ENCODE measurements around the gene LIPK.
"Not testable (repeated sequence)": the region's sequence is repeated elsewhere in the genome, so short reads cannot be mapped to it uniquely, and the experiment has no call there.

LIPK gene

GRCh38 chr10:88721392-88721791 lies 15.3 kb downstream of the LIPK start:
- no peak for DNase-seq

- no peak for DNase-seq
These were observed 19.7 kb downstream of the LIPK start for GRCh38 chr10:88725798-88726197.

DNA sequence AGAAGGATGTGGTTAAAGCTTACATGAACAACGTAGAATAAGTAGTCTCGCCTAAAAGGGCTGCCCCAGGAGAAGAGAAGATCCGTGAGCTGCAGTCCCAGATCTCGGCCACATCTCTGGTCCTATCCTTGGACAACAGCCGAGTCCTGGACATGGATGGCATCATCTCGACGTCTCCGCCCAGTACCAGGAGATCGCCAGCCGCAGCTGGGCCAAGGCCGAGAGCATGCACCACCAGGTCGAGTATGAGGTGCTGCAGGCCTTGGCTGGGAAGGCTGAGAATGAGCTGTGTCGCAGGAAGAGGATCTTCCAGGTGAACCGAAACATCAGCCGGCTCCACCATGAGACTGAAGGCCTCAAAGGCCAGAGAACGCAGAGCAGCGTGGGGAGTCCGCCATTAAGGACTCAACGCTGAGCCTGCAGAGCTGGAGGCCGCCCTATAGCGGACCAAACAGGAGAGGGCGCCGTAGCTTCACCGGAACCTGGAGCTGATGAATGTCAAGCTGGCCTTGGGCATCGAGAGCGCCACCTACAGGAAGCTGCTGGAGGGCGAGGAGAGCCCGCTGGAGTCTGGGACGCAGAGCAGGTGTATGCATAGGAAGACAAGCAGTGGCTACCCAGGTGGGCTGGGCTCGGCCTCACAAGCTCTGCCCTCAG lies 22.2 kb downstream of the LIPK start:
- peak in 1 of 4 experiments; percentile 1 for DNase-seq

GRCh38 chr10:88730864-88731263 lies 24.8 kb downstream of the LIPK start:
- no peak for DNase-seq

DNA sequence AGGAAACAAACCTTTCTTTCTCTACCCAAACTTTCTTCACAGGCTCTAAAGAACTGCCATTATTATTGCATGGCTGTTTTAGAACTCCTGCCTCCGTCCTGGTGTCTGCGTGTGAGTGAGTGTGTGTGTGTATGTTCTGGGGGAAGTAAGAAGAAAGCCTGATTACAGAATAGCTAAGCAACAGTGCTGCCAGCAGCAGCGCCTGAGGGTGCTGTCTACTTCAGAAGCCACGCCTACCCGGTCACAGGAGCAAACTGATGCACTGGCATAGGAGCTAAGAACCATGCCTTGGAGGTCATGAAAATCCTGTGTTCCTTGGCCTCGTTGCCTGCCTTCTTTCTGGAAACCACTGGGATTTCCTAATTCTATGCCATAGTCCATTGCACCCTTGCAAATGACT lies 25.2 kb downstream of the LIPK start:
- DNase-seq, result no peak

- DNase-seq, result no peak
These were observed 27.2 kb downstream of the LIPK start for GRCh38 chr10:88733215-88733614.

DNA sequence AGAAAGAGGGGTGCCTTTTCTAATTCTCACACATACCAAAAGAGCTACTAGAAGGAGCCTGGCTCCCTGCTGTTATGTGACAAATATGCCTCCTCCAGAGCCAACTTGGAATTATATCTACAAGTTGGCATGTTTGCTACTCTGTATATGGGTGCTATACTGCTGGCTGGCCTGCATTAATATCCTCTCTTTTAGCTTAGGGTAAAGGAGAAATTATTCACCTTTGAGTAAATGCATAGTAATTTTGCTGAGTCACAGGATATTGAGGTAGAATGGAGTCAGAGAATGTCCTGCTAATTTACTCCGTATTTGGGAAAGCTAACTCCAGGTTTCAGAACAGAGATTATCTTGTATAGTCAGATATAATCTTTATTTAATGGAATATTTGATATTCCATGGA lies 29.6 kb downstream of the LIPK start:
- DNase-seq, result no peak

- DNase-seq, result not testable (repeated sequence)
These were observed 35.9 kb downstream of the LIPK start for GRCh38 chr10:88741921-88742320.

- DNase-seq, result no peak
These were observed 36.4 kb downstream of the LIPK start for GRCh38 chr10:88742448-88742847.

- no peak for DNase-seq
These were observed 38.0 kb downstream of the LIPK start for GRCh38 chr10:88744002-88744401.

DNA sequence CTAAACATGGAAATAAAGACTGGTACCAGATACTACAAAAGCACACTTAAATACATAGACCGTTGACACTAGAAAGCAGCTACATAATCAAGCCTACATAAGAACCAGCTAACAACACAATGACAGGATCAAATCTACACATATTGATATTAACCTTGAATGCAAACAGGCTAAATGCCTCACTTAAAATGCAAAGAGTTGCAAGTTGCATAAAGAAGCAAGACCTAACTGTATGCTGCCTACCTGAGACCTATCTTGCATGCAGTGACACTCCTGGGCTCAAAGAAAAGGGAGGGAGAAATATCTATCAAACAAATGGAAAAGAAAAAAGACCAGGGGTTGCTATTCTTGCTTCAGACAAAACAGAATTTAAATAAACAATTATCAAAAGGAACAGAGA lies 39.6 kb downstream of the LIPK start:
- DNase-seq, result no peak

DNA sequence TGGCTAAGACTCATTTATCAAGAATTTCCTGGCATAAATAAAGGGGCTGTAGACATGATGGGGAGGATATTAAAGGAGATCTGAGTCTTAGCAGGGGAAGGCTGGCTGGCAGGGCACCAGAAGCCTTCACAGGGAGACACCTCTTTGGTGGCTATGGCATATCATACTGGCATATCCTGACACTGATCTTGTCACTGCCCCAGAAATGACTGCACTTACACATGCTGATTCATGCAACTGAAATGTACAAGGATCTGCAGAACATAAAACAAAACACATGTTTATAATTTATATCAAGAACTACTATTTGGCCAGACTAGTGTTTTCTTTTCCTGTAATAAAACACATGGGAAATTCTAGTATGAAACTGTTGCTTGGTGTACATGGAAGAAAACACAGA lies 48.2 kb downstream of the LIPK start:
- no peak for DNase-seq

DNA sequence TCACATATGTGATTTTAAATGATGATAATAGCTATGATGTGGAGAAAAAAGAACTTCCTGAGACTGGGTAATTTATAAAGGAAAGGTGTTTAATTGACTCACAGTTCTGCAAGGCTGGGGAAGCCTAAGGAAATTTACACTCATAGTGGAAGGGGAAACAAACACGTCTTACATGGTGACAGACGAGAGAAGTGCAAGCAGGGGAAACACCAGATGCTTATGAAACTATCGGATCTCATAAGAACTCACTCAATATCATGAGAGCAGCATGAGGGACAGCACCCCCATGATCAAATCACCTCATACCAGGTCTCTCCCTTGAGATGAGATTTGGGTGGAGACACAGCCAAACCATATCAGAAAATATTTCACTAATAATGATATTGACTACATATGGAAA lies 49.7 kb downstream of the LIPK start:
- no peak for DNase-seq

- no peak for DNase-seq
These were observed 50.6 kb downstream of the LIPK start for GRCh38 chr10:88756660-88757059.

GRCh38 chr10:88759366-88760101 lies 53.5 kb downstream of the LIPK start, which contains the start of gene LIPN:
TSS of gene LIPN (plus strand) at chr10:88760020. CDS start at chr10:88761406, 1,386 bp downstream.
- DNase-seq, result no peak

- no peak for DNase-seq
These were observed 56.9 kb downstream of the LIPK start for GRCh38 chr10:88762906-88763305.

- DNase-seq, result no peak
These were observed 57.4 kb downstream of the LIPK start for GRCh38 chr10:88763441-88763840.

DNA sequence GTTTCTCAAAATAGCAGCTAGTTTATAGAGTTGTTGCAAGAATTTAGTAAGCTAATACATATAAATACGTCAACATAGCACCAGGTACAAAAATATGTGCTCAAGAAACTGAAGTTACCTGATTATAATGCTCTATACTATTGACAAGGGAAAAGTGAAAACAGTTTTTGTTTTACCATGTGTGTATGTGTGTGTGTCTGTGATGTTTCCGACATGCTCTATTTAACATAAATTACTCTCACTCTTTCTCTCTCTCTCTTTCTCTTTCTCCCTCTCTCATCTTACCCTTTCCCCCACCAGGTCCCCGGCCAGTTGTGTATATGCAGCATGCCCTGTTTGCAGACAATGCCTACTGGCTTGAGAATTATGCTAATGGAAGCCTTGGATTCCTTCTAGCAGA lies 58.1 kb downstream of the LIPK start:
- no peak for DNase-seq

GRCh38 chr10:88765816-88766215 lies 59.8 kb downstream of the LIPK start:
- no peak for DNase-seq

DNA sequence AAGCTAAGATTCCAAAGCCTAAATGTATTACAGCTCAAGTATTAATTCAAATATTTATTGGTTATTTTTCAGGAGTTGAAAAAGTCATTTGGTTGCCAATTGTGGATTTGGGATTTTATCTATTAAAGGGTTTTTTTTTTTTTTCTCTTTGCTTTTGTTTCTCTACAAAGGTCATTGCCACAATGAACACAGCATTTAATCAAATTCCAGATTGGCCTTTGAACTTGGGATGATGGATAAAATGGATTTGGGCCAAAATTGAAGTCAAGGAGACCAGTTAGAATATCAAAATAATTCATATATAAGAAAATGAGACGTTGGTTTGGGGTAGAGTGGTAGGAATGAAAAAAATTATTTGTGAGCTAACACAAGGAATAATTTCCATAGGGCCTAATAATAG lies 63.3 kb downstream of the LIPK start:
- no peak for DNase-seq

GRCh38 chr10:88781206-88781605 lies 75.2 kb downstream of the LIPK start:
- no peak for DNase-seq

GRCh38 chr10:88782222-88782621 lies 76.2 kb downstream of the LIPK start:
- no peak for DNase-seq

- DNase-seq, result no peak
These were observed 77.7 kb downstream of the LIPK start for GRCh38 chr10:88783724-88784123.

DNA sequence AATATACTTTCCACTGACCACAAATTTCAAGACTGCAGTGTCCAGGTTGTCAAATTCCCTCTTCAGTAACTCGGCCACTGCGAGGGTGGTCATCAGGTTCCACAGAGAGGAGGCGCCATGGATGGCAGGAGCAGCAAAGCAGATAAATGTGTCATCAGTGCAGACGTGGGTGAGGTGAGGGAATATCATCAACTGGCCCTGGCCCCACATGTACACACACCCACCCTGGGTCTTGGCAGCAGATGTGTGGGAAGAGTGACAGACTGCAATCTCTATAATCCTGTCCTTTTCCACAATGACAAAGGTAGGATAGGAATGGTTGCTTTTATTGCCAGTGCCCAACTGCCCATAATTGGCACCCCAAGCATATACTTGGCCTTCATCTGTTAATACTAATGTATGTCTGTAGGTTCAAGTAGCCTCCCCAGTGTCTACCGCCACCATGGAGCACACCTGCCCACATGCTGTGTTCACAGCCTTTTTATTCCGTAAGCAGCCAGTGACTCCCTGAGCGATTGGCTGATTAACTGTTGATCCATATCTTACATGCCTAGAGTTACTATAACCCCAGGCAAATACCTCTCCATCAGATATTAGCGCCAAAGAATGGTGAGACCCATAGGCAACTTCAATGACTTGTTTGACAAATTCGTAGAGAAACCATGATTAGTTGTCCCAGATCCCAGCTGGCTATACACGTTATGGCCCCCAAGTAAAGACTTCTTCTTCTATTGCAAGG lies 80.2 kb downstream of the LIPK start:
- no peak for DNase-seq

Data from activated naive CD4-positive, alpha-beta T cell (primary cell).